ENCODE results near the gene KRTAP6-1. TPM values are rescaled to one million over a fixed set of nuclear protein-coding genes. Genes with fewer than 3 reads are reported as not detected.

Gene KRTAP6-1
- total RNA-seq (not detected in 2 replicates), polyA plus RNA-seq (not detected in 2 replicates), polyA minus RNA-seq (not detected in 2 replicates)
- not detected for total RNA-seq (2013)

GRCh38 chr21:30613836-30614235 lies at the start of gene KRTAP6-1:
Gene KRTAP6-1, minus strand, starts transcription at chr21:30613930. Its CDS starts 26 bp downstream, at chr21:30613904.
- Histone ChIP-seq H3K4me1 (ENCODE audit: control insufficient read depth in 2 of 2, insufficient read depth in 2 of 2, low read length in 2 of 2) (no peaks in the 10 kb centered on the region), H2AFZ (ENCODE audit: insufficient read depth, low read depth, low read length, poor library complexity, severe bottlenecking) (no peak within 1 kb of the TSS), H3K9me3 (ENCODE audit: control extremely low read depth in 1 of 3, control insufficient read depth in 2 of 3, insufficient read depth in 1 of 3, low read length in 2 of 3) (peaks cover 0 to 3% (median 0%) of the 10 kb centered on the region in 3 donors), H3K27me3 (replicated peaks in 1 of 4; ENCODE audit: control extremely low read depth in 1 of 4, control insufficient read depth in 3 of 4, insufficient read depth in 4 of 4, low read length in 3 of 4) (no peaks in the 10 kb centered on the region), H3K4me2 (replicated peaks; ENCODE audit: low read depth, low read length, poor library complexity, severe bottlenecking) (no peak within 1 kb of the TSS), H3K4me3 (ENCODE audit: control extremely low read depth in 1 of 5, extremely low read depth in 1 of 5, insufficient read depth in 1 of 5, low read depth in 2 of 5, low read length in 4 of 5) (no peak within 1 kb of the TSS), H3K36me3 (replicated peaks in 1 of 2; ENCODE audit: control extremely low read depth in 1 of 2, control insufficient read depth in 1 of 2, extremely low read depth in 1 of 2, insufficient read depth in 2 of 2, low read length in 1 of 2) (no peaks in the 10 kb centered on the region), H3K27ac (ENCODE audit: low read length in 2 of 2) (no peak within 1 kb of the TSS), H4K20me1 (ENCODE audit: control insufficient read depth, insufficient read depth, low read length, poor library complexity, severe bottlenecking) (no peaks in the 10 kb centered on the region), H3K9ac (ENCODE audit: low read length) (no peak within 1 kb of the TSS), H3K79me2 (ENCODE audit: control insufficient read depth, insufficient read depth, low read length) (no peaks in the 10 kb centered on the region)
- ChIA-PET CTCF (no interaction called here), POLR2A (no interaction called here)
- Mint-ChIP-seq H3K27ac (no peak within 1 kb of the TSS), H3K4me3 (no peak within 1 kb of the TSS), H3K4me1 (no peaks in the 10 kb centered on the region), H3K9me3 (ENCODE audit: insufficient read depth) (peaks cover 9% of the 10 kb centered on the region), H3K27me3 (no peaks in the 10 kb centered on the region)
- no peak for TF ChIP-seq CTCF (IDR thresholded peaks at IDR 0.05)
- no peak for TF ChIP-seq EZH2 (IDR thresholded peaks at IDR 0.05; ENCODE audit: borderline replicate concordance, insufficient read depth, low read depth, low read length, poor library complexity, severe bottlenecking)
- DNase-seq (no peak), ATAC-seq (ENCODE audit: low read depth) (no peak)
- intact Hi-C loops (cut with micrococcal nuclease), result no loop called here
- 75% methylated on average over 2 of the region's 2 CpGs for WGBS (ENCODE audit: insufficient coverage)

GRCh38 chr21:30652891-30653290 lies 39.2 kb upstream of the KRTAP6-1 start:
- Histone ChIP-seq H3K79me2 (ENCODE audit: control insufficient read depth, insufficient read depth, low read length) (no peaks in the 10 kb centered on the region), H3K27ac (ENCODE audit: low read length in 2 of 2) (no peak overlapping the region), H4K20me1 (ENCODE audit: control insufficient read depth, insufficient read depth, low read length, poor library complexity, severe bottlenecking) (no peaks in the 10 kb centered on the region), H3K4me3 (ENCODE audit: control extremely low read depth in 1 of 5, extremely low read depth in 1 of 5, insufficient read depth in 1 of 5, low read depth in 2 of 5, low read length in 4 of 5) (no peak overlapping the region), H3K36me3 (replicated peaks in 1 of 2; ENCODE audit: control extremely low read depth in 1 of 2, control insufficient read depth in 1 of 2, extremely low read depth in 1 of 2, insufficient read depth in 2 of 2, low read length in 1 of 2) (no peaks in the 10 kb centered on the region), H3K4me1 (ENCODE audit: control insufficient read depth in 2 of 2, insufficient read depth in 2 of 2, low read length in 2 of 2) (no peaks in the 10 kb centered on the region), H3K4me2 (replicated peaks; ENCODE audit: low read depth, low read length, poor library complexity, severe bottlenecking) (no peak overlapping the region), H3K9me3 (ENCODE audit: control extremely low read depth in 1 of 3, control insufficient read depth in 2 of 3, insufficient read depth in 1 of 3, low read length in 2 of 3) (no peaks in the 10 kb centered on the region), H3K9ac (ENCODE audit: low read length) (no peak overlapping the region), H3K27me3 (replicated peaks in 1 of 4; ENCODE audit: control extremely low read depth in 1 of 4, control insufficient read depth in 3 of 4, insufficient read depth in 4 of 4, low read length in 3 of 4) (no peaks in the 10 kb centered on the region), H2AFZ (ENCODE audit: insufficient read depth, low read depth, low read length, poor library complexity, severe bottlenecking) (no peak overlapping the region)
- ATAC-seq (ENCODE audit: low read depth) (no peak), DNase-seq (no peak)
- no peak overlapping the region for H3K27ac Mint-ChIP-seq
- no peaks in the 10 kb centered on the region for H3K27me3 Mint-ChIP-seq
- TF ChIP-seq EZH2 (IDR thresholded peaks at IDR 0.05; ENCODE audit: borderline replicate concordance, insufficient read depth, low read depth, low read length, poor library complexity, severe bottlenecking) (no peak), CTCF (IDR thresholded peaks at IDR 0.05) (no peak)
- POLR2A ChIA-PET, result no interaction called here
- H3K4me1 Mint-ChIP-seq, result no peaks in the 10 kb centered on the region
- no peak overlapping the region for H3K4me3 Mint-ChIP-seq
- H3K9me3 Mint-ChIP-seq (ENCODE audit: insufficient read depth), result peaks cover 2% of the 10 kb centered on the region
- CTCF ChIA-PET, result no interaction called here
- intact Hi-C loops (cut with micrococcal nuclease), result no loop called here

Measured in B cell (primary cell).